Measurements from ENCODE around the gene PGM1. TPM values are rescaled to one million over a fixed set of nuclear protein-coding genes. Genes with fewer than 3 reads are reported as not detected.

Gene PGM1
- total and polyA plus RNA-seq, 9 of the 15 experiments (the other 6 are each of a cell fraction or from before 2014, with no cell fraction given): 0.03 to 0.31 (median 0.09) TPM; not detected in 5

DNA sequence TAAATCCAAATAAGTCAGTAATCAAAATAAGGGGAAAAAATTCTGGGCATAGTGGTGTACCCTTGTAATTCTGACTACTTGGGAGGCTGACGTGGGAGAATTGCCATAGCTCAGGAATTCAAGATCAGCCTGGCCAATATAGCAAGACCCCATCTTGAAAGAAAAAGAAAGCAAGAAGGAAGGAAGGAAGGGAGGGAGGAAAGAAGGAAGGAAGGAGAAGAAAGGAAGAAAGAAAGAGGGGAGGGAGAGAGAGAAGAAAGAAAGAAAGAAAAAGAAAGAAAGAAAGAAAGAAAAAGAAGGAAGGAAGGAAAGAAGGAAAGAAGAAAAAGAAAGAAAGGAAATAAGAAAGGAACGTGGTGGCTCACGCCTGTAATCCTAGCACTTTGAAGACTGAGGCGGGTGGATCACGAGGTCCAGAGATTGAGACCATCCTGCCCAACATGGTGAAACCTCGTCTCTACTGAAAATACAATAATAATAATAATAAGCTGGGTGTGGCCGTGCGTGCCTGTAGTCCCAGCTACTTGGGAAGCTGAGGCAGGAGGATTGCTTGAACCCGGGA is 116.1 kb downstream of the PGM1 start:
- POLR2A ChIA-PET: no interaction called here
- no TSS peak for BruUV-seq (replicated peaks)
- no peak overlapping the region for H2AFZ ChIP-seq (ENCODE audit: low read depth, low read length)

More for the DNA sequence above, 116.1 kb downstream of the PGM1 start:
- Histone ChIP-seq H3K4me1 (replicated peaks in 1 of 2; ENCODE audit: control insufficient read depth in 2 of 2, insufficient read depth in 2 of 2, low read length in 2 of 2) (no peaks in the 10 kb centered on the region), H3K27me3 (ENCODE audit: control insufficient read depth in 2 of 2, insufficient read depth in 2 of 2, low read length in 2 of 2) (peaks cover 4 to 10% of the 10 kb centered on the region in 2 experiments; a peak in 2 of 5 replicates), H3K9me1 (ENCODE audit: control insufficient read depth, insufficient read depth, low read length) (no peaks in the 10 kb centered on the region), H3K79me2 (ENCODE audit: control insufficient read depth, insufficient read depth, low read length) (no peaks in the 10 kb centered on the region), H4K20me1 (replicated peaks; ENCODE audit: control insufficient read depth, insufficient read depth, low read length) (no peaks in the 10 kb centered on the region), H3K4me2 (ENCODE audit: insufficient read depth, low read length) (no peak overlapping the region), H3K27ac (ENCODE audit: extremely low read depth, low read depth, low read length) (no peak overlapping the region), H3K4me3 (no peak overlapping the region), H3K9ac (ENCODE audit: insufficient read depth in 1 of 2, low read depth in 2 of 2, low read length in 2 of 2) (no peak overlapping the region), H3K9me3 (replicated peaks; ENCODE audit: control insufficient read depth, insufficient read depth, low read depth, low read length) (no peaks in the 10 kb centered on the region), H3K36me3 (ENCODE audit: control insufficient read depth, insufficient read depth, low read length) (no peaks in the 10 kb centered on the region)
- 0% methylated on average over 6 of the region's 9 CpGs for WGBS (ENCODE audit: insufficient coverage, low coverage, missing lambda C conversion rate)
- in situ Hi-C loops (cut with MboI) (no loop called here), intact Hi-C loops (cut with micrococcal nuclease) (no loop called here)
- CTCF ChIA-PET (ENCODE audit: low intra/inter-chr PET ratio): no interaction called here
- DNase-seq (ENCODE audit: extremely low read depth in 1 of 4, low spot score in 3 of 4) (no peak), FAIRE-seq (no peak), ATAC-seq (no peak)
- no peak for TF ChIP-seq RUNX1 (IDR thresholded peaks at IDR 0.05; ENCODE audit: low read depth)
- TF ChIP-seq, protein P1, sequence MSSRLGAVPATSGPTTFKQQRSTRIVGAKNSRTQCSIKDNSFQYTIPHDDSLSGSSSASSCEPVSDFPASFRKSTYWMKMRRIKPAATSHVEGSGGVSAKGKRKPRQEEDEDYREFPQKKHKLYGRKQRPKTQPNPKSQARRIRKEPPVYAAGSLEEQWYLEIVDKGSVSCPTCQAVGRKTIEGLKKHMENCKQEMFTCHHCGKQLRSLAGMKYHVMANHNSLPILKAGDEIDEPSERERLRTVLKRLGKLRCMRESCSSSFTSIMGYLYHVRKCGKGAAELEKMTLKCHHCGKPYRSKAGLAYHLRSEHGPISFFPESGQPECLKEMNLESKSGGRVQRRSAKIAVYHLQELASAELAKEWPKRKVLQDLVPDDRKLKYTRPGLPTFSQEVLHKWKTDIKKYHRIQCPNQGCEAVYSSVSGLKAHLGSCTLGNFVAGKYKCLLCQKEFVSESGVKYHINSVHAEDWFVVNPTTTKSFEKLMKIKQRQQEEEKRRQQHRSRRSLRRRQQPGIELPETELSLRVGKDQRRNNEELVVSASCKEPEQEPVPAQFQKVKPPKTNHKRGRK (tag; IDR thresholded peaks at IDR 0.05): 0 out of 2 replicates have a peak, but pooled peaks have one; percentile 25

Small RNA genes within 50 kb of the gene (small RNA-seq; reads per million reads assigned to genes)
- gene RF02105: not detected
- gene RF02106: not detected
- not detected for gene RF02107
- not detected for gene RF02108
- gene RF02109: not detected
- not detected for gene RF02110

Other genes starting within 250 kb of the PGM1 start
- gene ALG6, start 225.8 kb upstream of the PGM1 start, total RNA-seq (2014; rRNA removed): 18.9 and 21.1 TPM in 2 replicates
- 25.4 and 28.0 TPM in 2 replicates for gene ALG6, start 225.8 kb upstream of the PGM1 start, total RNA-seq (2014; rRNA removed; fragmentation: Illumina TruSeq; extraction: Trizol)
- 21.1 and 23.3 TPM in 2 replicates for gene ALG6, start 225.8 kb upstream of the PGM1 start, total RNA-seq (2015; rRNA removed; fragmentation: Illumina TruSeq; extraction: Trizol)
- 14.6 and 16.9 TPM in 2 replicates for gene ALG6, start 225.8 kb upstream of the PGM1 start, total RNA-seq (2021)
- gene ALG6, start 225.8 kb upstream of the PGM1 start, polyA plus RNA-seq (2011; rRNA removed): 22.8 and 35.7 TPM in 2 replicates
- 16.3 and 18.9 TPM in 2 replicates for gene ALG6, start 225.8 kb upstream of the PGM1 start, polyA plus RNA-seq (2014; fragmentation: Illumina TruSeq; extraction: Trizol)
- 10 to 100 TPM; 26.8 to 29.1 TPM for gene ALG6, start 225.8 kb upstream of the PGM1 start, polyA plus RNA-seq (2014; fragmentation: Nextera tagmentation; extraction: Ambion mirVana)
- 16.0 and 21.9 TPM in 2 replicates for gene ALG6, start 225.8 kb upstream of the PGM1 start, polyA plus RNA-seq (2014; rRNA removed)
- gene ITGB3BP, start 70.2 kb upstream of the PGM1 start, total RNA-seq (2014; rRNA removed): 52.7 and 62.8 TPM in 2 replicates
- 110 and 123 TPM in 2 replicates for gene ITGB3BP, start 70.2 kb upstream of the PGM1 start, total RNA-seq (2014; rRNA removed; fragmentation: Illumina TruSeq; extraction: Trizol)
- gene ITGB3BP, start 70.2 kb upstream of the PGM1 start, total RNA-seq (2015; rRNA removed; fragmentation: Illumina TruSeq; extraction: Trizol): 80.5 and 95.0 TPM in 2 replicates
- gene ITGB3BP, start 70.2 kb upstream of the PGM1 start, total RNA-seq (2021): 67.6 and 79.3 TPM in 2 replicates
- gene ITGB3BP, start 70.2 kb upstream of the PGM1 start, polyA plus RNA-seq (2011; rRNA removed): 91.9 and 111 TPM in 2 replicates
- 130 and 136 TPM in 2 replicates for gene ITGB3BP, start 70.2 kb upstream of the PGM1 start, polyA plus RNA-seq (2014; fragmentation: Illumina TruSeq; extraction: Trizol)
- 100 to 1,000 TPM; 150 to 151 TPM for gene ITGB3BP, start 70.2 kb upstream of the PGM1 start, polyA plus RNA-seq (2014; fragmentation: Nextera tagmentation; extraction: Ambion mirVana)
- 84.5 and 94.4 TPM in 2 replicates for gene ITGB3BP, start 70.2 kb upstream of the PGM1 start, polyA plus RNA-seq (2014; rRNA removed)
- 2.6 and 3.2 TPM in 2 replicates for gene EFCAB7, start 69.9 kb upstream of the PGM1 start, total RNA-seq (2014; rRNA removed)
- 6.6 and 7.7 TPM in 2 replicates for gene EFCAB7, start 69.9 kb upstream of the PGM1 start, total RNA-seq (2014; rRNA removed; fragmentation: Illumina TruSeq; extraction: Trizol)
- gene EFCAB7, start 69.9 kb upstream of the PGM1 start, total RNA-seq (2015; rRNA removed; fragmentation: Illumina TruSeq; extraction: Trizol): 6.1 and 6.5 TPM in 2 replicates
- gene EFCAB7, start 69.9 kb upstream of the PGM1 start, total RNA-seq (2021): 3.5 and 4.3 TPM in 2 replicates
- 5.0 and 5.1 TPM in 2 replicates for gene EFCAB7, start 69.9 kb upstream of the PGM1 start, polyA plus RNA-seq (2011; rRNA removed)
- 5.3 and 6.2 TPM in 2 replicates for gene EFCAB7, start 69.9 kb upstream of the PGM1 start, polyA plus RNA-seq (2014; fragmentation: Illumina TruSeq; extraction: Trizol)
- 1 to 10 TPM; 5.7 to 7.6 TPM for gene EFCAB7, start 69.9 kb upstream of the PGM1 start, polyA plus RNA-seq (2014; fragmentation: Nextera tagmentation; extraction: Ambion mirVana)
- 5.1 and 6.8 TPM in 2 replicates for gene EFCAB7, start 69.9 kb upstream of the PGM1 start, polyA plus RNA-seq (2014; rRNA removed)
- gene ROR1, start 180.6 kb downstream of the PGM1 start, total RNA-seq (2014; rRNA removed): not detected in 2 replicates
- gene ROR1, start 180.6 kb downstream of the PGM1 start, total RNA-seq (2014; rRNA removed; fragmentation: Illumina TruSeq; extraction: Trizol): not detected in 2 replicates
- not detected in 2 replicates for gene ROR1, start 180.6 kb downstream of the PGM1 start, total RNA-seq (2015; rRNA removed; fragmentation: Illumina TruSeq; extraction: Trizol)
- 0.02 and 0.07 TPM in 2 replicates for gene ROR1, start 180.6 kb downstream of the PGM1 start, total RNA-seq (2021)
- not detected in 2 replicates for gene ROR1, start 180.6 kb downstream of the PGM1 start, polyA plus RNA-seq (2011; rRNA removed)
- gene ROR1, start 180.6 kb downstream of the PGM1 start, polyA plus RNA-seq (2014; fragmentation: Illumina TruSeq; extraction: Trizol): not detected in 2 replicates
- not detected for gene ROR1, start 180.6 kb downstream of the PGM1 start, polyA plus RNA-seq (2014; fragmentation: Nextera tagmentation; extraction: Ambion mirVana)
- not detected in 2 replicates for gene ROR1, start 180.6 kb downstream of the PGM1 start, polyA plus RNA-seq (2014; rRNA removed)

Data from K562 (cell line).